HG02763 (cell line): Measurements from ENCODE around the gene RFX1.
"Not testable (repeated sequence)": the region's sequence is repeated elsewhere in the genome, so short reads cannot be mapped to it uniquely, and the experiment has no call there.

Source experiments
- ATAC-seq: cut with Tn5 transposase; IDR thresholded peaks from one replicate; pipeline ENCODE4 v1.9.1; 2021; ENCODE audit warnings: mild to moderate bottlenecking, moderate library complexity; ENCODE audit not compliant: unreplicated experiment

Gene RFX1

GRCh38 chr19:14027856-14028450, 21.8 kb upstream of the RFX1 start, which contains the start of gene RLN3:
Gene RLN3 (plus strand): TSS chr19:14028148. CDS start chr19:14028205, 57 bp downstream.
- no peak for ATAC-seq

DNA sequence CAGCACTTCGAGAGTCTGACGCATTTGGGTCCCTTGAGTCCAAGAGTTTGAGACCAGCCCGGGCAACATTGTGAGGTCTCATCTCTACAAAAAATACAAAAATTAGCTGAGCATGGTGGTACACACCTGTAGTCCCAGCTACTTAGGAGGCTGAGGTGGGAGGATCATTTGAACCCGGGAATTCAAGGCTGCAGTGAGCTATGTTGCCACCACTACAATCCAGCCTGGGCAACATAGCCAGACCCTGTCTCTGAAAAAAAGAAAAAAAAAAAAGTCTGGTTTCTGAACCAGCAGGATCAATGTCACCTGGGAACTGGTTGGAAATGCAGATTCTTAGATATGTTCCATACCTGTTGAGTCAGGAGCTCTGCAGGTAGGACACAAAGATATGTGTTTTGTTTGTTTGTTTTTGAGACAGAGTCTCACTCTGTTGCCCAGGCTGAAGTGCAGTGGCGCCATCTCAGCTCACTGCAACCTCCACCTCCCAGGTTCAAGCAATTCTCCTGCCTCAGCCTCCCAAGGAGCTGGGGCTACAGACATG, 20.6 kb upstream of the RFX1 start:
- ATAC-seq = not testable (repeated sequence)

GRCh38 chr19:14023404-14024235, 17.5 kb upstream of the RFX1 start:
- no peak for ATAC-seq

GRCh38 chr19:14022469-14022868, 16.3 kb upstream of the RFX1 start:
- no peak for ATAC-seq

DNA sequence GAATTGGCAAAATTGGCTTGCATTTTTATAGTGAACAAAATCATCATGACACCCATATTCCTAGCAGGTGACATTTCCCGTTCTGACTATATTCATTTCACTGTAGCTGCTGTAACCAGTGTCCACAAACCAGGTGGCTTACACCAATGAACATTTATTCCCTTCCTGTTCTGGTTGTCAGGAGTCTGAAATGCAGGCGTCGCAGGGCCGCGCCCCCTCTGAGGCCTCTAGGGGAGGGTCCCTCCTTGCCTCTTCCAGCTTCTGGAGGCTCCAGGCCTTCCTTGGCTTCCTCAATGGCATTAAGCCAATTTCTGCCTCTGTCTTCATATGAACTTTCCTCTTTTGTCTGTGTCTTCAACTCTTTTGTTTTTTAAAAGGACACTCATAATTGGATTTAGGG, 15.4 kb upstream of the RFX1 start:
- ATAC-seq = no peak

- ATAC-seq = not testable (repeated sequence)
Measured at GRCh38 chr19:14019739-14020138, 13.6 kb upstream of the RFX1 start.

DNA sequence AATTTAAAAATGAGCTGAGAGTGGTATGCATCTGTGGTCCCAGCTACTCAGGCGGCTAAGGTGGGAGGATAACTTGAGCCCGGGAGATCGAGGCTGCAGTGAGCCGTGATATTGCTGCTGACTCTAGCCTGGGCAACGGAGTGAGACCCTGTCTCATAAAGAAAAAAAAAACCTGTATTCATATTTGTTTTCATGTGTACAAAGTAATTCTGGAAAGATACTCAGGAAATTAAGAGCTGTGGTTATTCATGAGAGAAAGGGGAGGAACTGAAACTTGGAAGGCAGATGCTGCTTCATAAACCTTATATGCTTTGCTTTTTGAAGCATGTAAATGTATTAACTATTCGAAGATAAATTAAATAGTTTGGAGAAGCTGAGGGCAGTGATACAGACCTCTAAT, 13.0 kb upstream of the RFX1 start:
- no peak for ATAC-seq

GRCh38 chr19:14015524-14016035, 9.5 kb upstream of the RFX1 start:
- peak; percentile 86 for ATAC-seq

DNA sequence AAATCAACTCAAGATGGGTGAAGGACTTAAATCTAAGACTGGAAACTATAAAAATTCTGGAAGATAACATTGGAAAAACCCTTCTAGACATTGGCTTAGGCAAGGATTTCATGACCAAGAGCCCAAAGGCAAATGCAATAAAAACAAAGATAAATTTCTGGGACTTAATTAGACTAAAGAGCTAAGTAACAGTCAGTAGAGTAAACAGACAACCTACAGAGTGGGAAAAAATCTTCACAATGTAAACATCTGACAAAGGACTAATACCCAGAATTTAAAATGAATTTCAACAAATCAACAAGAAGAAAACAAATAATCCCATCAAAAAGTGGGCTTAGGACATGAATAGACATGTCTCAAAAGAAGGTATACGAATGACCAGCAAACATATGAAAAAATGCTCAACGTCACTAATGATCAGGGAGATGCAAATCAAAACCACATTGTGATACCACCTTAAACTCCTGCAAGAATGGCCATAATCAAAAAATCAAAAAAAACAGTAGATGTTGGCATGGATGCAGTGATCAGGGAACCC, 6.3 kb upstream of the RFX1 start:
- ATAC-seq = no peak

GRCh38 chr19:14006766-14007562, 844 bp upstream of the RFX1 start:
- peak; percentile 37 for ATAC-seq

GRCh38 chr19:14005349-14006084, 603 bp downstream of the RFX1 start:
- ATAC-seq = peak; percentile 35

DNA sequence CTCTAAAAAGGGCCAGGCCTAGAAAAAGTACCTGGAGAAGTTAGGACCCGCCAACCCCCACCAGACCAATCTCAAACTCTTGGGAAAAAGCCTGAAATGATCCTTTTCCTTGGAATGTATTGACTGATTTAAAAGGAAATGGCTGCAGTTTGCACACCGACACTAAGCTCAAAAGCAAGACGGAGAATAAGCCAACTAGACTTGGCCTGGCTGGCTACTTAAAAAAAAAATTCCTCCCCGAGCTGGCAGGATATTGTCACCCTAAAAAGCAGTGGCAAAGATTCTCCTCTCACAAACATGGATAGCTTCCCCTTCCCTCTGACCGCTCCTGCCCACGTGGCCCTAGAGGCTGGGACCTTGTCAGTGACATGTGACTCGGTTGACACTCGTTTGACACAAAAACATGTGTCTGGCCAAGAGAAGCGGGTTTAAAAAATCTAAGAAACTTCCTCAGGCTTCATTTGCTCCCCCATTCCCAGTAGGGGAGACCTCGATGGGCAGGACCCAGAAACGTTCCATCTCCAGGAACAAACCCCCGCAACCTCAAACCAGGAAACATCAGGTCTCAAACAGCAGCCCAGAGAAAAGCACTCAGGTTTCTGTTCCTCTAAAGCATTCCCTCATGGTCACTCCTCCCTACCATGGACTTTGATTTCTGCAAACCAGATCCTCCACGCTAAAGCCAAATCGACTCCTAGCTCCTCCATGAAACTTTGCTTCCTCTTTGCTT, 1.3 kb downstream of the RFX1 start:
- ATAC-seq = no peak

- no peak for ATAC-seq
Measured at GRCh38 chr19:14003251-14004055, 2.7 kb downstream of the RFX1 start.

DNA sequence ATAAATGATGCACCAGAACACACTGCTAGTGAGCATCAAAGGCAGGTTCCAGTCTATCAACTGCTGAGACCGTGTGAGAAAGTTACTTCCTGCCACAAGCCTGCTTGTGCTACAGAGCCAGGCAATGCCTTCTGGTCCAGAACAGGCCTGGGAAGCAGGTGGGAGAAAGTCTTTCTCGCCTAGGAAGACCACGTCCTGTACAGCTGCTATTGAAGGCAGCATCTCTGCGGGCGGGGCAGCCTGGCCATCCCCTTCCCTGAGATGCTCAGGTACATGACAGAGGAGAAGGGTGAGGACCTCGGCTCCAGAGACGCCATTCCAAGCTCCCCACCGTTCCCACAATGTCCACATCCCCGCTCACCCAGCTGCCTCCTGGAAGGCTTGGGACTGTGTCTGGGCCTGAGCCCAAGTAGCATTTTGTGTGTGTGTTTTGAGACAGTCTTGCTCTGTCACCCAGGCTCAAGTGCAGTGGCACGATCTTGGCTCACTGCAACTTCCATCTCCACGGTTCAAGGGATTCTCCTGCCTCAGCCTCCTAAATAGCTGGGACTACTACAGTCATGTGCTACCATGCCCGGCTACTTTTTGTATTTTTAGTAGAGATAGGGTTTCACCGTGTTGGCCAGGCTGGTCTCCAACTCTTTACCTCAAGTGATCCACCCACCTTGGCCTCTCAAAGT, 3.4 kb downstream of the RFX1 start:
- no peak for ATAC-seq

- ATAC-seq = no peak
Measured at GRCh38 chr19:14000691-14001375, 5.3 kb downstream of the RFX1 start.

DNA sequence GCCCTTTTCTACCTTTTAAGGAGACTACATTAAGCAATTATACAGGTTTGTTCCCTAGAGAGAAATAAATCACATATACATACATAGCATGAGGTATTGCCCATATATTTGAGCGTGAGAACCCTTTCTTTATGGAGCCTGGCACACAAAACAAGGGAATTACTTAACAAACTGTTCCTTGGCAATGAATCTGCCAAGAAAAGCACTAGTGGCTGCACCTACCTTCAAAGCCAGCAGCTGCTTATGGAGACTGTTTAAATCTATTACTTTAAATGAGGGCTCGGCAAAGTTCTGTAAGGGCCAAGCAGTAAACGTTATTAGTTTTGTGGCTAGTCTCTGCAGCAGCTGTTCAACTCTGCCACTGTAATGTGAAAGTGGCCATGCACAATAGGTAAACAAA, 7.0 kb downstream of the RFX1 start:
- no peak for ATAC-seq

- no peak for ATAC-seq
Measured at GRCh38 chr19:13998426-13998825, 7.7 kb downstream of the RFX1 start.

- ATAC-seq = no peak
Measured at GRCh38 chr19:13997631-13997962, 8.5 kb downstream of the RFX1 start.
